NCI-H1048 (cell line): ENCODE measurements around the gene PLOD1.

Experiments used
- DNase-seq: peaks from one replicate; lab custom pipeline; 2025; lab: John Stamatoyannopoulos, UW

Gene PLOD1

DNA sequence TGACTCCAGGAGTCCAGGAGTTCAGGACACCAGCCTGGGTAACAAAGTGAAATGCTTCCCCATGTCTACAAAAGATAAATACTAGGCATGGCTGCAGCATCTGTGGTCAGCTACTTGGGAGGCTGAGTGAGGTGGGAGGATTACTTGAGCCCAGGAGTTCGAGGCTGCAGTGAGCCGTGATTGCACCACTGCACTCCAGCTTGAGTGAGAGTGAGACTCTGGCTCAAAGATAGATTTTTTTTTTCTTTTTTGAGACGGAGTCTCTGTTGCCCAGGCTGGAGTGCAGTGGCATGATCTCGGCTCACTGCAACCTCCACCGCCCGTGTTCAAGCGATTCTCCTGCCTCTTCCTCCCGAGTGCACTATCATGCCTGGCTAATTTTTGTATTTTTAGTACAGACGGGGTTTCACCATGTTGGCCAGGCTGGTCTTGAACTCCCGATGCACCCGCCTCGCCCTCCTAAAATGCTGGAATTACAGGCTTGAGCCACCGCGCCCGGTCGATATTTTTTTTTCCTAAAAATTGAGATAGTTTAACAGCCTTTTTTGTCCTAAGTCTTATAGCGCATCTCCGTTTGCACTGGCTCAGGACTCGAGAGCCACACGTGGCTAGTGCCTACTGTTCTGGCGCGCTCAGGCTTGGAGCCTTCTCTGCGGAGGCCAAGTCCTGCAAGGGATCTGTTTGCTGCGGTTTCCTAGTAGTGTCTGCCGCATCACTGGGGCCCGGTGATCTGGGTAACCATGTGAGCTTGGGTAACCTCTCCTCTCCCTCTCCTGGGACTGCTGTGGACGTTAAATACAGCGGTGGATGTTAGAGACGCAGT lies 44.7 kb downstream of the PLOD1 start:
- no peak for DNase-seq

DNA sequence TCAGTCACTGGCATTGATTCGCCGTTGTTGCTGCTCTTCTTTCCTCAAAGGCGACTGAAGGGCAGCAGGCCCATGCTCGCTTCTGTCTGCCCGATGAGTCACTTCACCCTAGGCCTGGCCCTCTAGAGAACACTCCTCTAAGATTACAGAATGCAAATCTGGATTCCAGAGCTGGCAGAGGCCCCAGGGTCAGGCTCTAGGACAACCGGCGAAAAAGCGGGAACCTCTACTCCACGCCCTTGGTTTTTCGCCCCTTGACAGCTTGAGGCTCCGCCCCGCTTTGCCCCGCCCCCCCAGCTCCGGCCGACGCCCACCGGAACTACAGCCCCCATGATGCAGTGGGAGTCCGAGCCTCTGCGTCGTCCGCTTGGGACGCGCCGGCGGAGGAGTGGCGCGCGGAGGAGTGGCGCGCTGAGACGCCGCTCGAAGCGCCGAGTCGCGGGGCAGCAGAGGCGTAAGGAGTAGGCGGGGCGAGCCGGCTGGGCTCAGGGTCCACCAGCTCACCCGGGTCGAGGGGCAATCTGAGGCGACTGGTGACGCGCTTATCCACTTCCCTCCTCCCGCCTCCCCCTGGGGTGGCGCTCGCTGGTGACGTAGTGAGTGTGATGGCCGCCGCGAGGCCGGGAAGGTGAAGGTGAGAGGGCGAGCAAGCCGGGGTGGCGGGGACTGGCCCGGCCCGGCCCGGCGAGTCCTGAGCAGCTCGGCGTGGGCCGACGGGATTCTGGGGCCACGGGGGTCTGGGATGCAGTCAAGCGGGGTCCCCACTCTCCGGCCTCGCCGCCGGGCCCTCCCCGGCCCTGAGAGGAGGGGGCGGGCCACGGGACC lies 45.5 kb downstream of the PLOD1 start, which contains the start of gene MFN2:
Gene MFN2, plus strand, starts transcription at position 594 of the 825 bp plus-strand sequence. CDS start 8,725 bp downstream, outside the sequence.
- peak; percentile 99 for DNase-seq

DNA sequence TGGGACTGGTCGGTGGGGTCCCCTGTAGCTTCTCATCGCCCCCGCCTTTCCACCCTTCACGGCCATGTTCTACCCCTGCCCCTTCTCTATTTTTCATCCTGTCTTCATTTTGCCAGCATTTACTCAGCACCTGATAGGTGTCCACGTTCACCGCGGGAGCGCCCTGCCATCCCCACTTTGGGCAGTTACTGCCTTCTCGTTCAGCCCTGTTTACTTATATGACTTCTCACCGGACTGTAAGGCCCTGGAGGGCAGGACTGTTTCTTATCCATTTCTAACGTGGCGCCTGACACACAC lies 46.1 kb downstream of the PLOD1 start:
- DNase-seq = no peak

DNA sequence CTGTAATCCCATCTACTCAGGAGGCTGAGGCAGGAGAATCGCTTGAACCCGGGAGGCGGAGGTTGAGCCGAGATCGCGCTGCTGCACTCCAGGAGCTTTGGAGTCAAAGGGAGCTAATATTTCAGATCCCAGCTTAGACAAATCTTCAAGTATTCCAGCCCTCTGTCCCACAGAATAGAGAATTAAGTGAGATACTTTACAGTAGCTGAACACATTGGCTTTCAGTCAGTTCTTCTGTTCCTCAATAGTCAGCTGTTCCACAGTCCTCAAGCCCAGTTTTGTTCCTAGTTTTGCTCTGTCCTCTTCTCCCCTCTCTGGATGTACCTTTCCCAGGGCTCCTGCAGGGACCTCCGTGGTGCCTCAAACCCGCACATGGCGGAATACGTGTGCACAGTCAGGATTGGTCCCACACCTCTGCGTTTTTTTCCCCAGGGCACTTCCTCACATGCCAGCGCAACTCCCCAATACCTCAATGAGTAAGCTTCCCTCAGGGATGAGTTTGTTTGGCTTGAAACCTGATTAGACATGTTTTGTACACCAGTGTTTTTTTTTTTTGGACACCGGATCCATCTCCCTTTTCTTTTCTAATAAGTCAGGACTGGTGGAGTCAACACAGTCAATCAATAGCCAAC lies 47.0 kb downstream of the PLOD1 start:
- no peak for DNase-seq

DNA sequence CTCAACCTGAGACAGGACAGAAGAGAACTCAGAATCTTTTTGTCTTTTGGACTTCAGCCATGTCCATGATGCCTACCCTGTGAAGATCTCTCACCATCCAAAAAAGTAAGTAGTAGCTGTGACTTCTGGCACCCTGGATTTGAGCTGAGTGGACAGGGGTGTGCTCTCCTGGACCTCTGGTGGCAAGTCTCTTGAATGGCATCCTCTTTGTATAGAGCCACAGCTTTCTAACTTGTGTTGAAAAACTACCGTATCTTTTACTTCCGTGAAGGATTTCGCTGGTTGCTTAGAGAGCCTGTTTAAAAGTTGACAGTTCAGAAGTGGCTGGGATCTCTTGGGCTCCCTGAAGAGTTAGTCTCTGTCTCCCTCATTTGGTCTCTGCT lies 47.5 kb downstream of the PLOD1 start:
- no peak for DNase-seq

DNA sequence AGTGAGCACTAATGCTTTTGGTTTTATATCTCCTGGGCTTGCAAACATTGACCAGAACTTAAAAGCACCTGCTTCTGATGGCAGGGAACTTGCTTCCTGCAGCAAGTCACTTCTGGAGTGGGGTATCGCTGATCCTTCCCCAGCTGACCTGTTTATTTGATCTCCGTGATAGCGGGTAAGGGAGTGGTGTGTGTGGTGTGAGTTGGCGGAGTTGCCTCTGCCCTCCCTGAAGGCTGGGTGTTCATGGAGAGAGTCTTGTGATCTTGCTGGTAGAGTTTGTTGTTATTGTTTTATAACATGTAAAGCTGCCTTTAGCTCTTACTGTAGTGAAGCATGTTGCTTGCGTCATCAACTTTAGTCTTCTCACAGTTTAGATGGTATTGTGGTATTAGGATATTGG lies 49.6 kb downstream of the PLOD1 start:
- DNase-seq = no peak

DNA sequence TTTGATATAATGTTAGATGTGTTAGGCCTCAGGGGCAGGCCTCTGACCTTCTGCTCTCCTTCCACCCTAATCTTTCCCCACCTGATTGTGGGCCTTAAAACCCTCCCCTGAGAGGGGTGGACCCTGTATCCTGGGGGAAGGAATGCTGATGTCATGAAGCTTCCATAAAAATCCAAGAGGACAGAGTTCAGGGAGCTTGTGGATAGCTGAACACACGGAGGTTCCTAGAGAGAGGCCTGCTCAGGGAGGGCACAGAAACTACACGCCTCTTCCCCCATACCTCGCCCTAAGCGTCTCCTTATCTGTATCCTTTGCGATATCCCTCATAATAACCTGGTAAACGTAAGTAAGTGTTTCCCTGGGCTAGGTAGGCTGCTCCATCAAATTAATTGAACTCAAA lies 50.1 kb downstream of the PLOD1 start:
- DNase-seq = no peak

DNA sequence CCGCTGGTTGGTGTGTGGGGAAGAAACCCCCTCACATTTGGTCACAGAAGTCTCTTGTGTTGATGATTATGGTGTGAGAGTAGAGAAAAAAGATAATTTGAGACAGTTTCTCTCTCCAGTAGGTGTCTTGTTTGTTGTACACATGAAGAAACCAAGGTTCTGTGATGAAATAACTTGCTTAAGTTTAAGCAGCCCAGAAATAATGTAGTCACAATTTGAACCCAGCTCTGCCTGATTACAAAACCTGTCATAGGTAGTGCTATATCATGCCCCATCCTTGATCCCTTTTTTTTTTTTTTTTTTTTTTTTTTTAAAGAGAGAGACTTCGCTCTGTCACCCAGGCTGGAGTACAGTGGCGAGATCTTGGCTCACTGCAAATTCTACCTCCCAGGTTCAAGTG lies 50.7 kb downstream of the PLOD1 start:
- no peak for DNase-seq

DNA sequence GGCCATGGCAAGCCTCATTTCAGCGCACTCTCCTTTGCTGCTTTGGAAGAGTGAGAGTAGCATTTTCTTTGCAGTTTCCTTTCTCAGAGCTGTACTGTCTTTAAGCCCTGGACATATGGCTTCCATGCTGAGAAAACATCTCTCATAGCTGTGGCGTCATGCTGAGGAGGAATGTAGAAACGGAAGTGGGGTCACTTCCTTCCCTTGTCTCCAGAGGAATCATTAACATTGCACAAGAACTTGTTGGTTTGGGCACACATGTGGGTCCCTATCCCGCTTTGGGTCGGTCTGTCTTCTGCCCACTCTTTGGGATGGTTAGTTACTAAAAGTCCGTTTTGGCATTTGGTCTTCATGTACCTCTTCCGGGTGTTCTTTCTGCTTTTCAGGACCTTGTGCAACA lies 51.3 kb downstream of the PLOD1 start:
- no peak for DNase-seq

DNA sequence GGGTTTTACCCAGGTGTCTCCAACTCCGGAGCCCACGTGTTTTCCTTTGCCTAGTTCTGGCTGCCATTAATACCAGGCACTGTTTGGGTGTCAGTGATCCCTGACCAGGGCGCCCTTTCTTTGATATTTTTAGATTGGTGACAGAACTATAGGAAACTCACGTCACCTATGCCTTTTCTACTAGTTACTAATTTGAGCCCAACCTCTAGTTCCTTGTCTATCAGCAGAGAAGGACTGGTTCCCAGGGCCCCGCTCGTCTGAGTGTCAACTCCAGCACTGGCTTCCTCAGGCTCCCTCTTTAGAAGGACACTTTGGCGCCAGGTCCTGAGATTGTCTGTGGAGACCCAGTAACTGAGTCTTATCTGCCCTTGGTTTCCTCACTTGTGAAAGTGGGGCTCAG lies 55.2 kb downstream of the PLOD1 start:
- DNase-seq = no peak

DNA sequence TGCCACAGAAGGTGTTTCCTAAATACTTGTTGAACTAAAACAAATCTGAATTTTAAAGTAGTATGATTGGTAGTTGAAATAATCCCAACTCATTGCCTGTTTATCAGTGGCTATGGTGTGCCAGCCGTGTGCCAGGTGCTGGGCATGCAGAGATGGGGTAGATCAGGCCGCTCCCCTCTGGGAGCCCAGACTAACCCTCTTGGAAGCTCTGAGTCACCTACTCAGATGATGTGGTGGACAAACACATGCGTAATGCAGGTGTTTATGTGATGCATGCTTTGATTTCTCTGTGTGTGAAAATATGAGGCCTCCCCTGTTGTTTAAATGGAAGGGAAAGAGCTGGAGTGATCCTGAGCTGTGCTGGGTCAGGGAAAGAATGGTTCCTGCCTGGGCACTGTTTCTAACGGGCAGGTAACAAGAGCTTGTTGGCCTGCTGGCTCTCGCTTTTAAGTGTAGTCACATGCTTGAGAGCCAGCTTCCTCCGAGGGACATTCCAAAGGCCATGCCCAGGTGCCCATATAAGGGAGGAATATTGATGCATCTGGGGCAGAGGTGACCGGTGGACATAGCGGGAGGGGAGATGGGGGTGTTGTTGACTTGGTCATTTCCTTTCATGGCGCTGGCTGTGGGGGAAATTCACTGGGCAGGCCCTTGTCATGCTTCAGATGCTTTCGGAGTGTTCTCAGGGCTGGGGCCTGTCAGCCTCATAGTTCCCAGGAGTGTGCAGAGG lies 56.0 kb downstream of the PLOD1 start:
- no peak for DNase-seq

DNA sequence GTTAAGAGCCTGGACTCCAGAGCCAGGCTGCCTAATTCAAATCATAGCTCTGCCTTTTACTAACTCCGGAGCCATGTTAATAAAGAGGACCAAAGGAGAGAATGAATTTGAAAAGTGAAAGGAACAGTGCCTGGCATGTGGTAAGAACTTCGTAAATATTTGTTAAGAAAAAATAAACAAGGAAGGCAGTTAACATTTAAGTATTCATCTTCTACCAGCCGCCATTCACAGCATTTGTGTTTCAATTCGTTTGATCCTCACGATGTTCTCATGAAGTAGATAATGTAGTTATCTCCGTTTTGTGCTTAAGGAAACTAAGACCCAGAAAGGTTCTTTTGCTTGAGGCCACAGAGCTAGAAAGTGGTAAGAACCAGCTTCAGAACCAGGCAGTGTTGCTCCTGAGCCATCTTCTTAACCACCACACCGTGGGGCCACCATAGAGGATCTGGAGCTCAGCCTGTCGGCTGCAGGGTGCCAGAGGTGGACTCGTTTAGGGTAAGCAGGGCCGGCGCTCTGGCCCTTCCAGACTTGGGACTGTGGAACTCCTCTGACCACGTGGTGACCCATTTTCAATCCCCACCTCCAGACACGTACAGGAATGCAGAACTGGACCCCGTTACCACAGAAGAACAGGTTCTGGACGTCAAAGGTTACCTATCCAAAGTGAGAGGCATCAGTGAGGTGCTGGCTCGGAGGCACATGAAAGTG lies 57.6 kb downstream of the PLOD1 start:
- DNase-seq = no peak

DNA sequence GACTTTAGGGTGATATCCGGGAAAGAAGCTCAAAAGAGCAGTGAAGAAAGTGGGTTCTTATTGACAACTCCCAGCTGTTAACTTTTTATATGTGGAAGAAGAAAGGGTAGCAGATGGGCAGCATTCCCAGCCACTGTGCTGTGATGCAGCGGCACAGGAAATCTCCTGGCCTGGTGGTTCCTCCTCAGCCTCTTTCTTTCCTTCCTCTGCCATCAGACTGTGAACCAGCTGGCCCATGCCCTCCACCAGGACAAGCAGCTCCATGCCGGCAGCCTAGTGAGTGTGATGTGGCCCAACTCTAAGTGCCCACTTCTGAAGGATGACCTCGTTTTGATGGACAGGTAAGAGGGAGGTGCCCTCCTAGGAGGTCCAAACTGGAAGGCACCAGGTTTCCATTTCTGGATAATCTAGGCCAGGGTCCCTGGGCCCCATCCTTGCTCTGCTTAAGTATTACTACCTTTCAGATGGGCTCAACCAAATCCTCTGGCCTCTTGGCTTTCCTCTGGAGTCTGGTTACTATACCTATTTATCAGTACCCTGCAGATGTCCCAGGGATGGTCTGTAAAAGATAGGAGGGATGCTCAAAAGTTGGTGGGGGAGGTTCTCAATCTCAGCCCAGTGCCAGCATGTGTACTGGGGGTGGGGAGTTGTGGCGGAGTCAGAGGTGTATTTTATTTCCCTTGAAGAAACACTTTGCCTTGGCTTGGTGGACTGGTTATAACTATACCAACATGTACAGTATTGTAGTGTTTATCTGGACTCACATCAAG lies 62.7 kb downstream of the PLOD1 start:
- no peak for DNase-seq

DNA sequence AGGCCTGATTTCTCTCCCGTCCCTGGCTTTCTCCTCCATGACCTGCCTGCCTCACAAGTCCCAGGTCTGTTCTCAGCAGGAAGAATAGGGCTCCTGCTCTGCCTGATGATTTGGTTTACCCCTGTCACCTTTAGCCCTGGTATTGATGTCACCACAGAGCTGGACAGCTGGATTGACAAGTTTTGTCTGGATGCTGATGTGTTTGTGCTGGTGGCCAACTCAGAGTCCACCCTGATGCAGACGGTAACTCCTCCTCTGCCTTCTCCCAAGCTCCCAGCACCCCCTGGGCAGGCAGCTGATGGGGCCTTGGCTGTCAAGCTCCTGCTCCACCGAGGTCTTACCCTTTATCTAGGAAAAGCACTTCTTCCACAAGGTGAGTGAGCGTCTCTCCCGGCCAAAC lies 64.1 kb downstream of the PLOD1 start:
- DNase-seq = no peak

DNA sequence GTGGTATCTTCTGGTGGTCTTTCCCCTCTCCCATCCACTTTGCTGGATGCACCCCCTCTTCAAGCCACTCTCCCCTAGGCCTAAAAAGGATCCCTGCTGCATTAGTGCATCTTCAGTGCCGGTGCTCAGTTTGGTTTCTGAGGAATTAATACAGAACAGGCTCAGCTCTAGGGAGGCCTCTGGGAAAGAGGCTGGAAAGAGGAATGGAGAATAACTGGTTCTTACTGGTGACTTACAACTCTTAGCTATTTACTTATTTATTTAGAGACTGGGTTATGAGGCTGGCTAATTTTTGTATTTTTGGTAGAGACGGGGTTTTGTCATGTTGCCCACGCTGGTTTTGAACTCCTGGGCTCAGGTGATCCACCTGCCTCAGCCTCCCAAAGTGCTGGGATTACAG lies 64.7 kb downstream of the PLOD1 start:
- DNase-seq = no peak

DNA sequence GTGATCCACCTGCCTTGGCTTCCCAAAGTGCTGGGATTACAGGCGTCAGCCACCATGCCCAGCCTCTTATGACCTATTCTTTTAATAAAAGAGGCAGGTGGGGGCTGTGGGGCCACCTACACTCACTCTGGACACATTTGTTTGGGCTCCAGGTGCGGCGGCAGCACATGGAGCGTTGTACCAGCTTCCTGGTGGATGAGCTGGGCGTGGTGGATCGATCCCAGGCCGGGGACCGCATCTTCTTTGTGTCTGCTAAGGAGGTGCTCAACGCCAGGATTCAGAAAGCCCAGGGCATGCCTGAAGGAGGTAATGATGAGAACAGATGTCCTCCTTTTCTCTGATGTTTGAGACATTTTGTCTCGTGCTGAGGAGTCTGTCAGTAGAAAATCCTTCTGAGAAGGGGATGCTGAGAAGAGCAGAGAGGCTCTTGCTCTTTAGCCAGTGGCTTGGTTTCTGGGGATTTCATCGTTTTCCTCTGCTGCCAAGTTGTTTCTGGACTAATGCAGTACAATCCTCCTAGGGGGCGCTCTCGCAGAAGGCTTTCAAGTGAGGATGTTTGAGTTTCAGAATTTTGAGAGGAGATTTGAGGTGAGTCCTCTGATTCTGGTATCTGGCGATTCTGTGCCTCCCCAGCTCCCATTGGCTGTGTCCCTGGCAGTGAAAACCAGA lies 66.9 kb downstream of the PLOD1 start:
- DNase-seq = no peak

DNA sequence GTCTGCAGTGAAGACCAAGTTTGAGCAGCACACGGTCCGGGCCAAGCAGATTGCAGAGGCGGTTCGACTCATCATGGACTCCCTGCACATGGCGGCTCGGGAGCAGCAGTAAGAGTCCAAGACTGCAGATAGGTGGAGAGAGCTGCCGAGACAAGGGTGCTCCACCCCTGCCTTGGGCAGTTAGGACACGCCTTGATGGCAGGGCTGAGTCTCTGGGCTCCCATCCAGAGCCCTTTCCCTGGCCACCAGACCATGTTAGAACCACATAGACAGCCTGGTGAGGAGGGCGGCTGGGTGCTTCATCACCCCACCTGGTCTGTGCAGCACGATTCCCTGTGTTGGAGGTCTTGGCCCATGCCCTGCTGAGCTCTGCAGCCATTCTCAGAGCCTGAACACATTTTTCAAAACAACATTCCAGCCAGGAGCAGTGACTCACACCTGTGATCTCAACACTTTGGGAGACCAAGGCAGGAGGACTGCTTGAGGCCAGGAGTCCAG lies 67.5 kb downstream of the PLOD1 start:
- no peak for DNase-seq

DNA sequence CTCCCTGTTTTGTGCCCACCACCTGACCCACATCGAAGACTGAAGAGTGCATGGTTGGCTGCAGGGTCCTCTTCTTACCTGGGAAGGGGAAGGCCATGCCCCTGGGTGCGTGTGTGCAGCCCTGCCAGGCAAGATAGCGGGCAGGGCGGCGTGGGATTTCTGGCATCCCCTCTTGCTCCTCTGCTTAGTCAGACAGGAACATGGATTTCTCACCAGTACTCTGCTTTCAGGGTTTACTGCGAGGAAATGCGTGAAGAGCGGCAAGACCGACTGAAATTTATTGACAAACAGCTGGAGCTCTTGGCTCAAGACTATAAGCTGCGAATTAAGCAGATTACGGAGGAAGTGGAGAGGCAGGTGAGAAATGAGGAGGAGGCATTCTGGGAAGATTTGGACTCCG lies 69.2 kb downstream of the PLOD1 start:
- DNase-seq = no peak

DNA sequence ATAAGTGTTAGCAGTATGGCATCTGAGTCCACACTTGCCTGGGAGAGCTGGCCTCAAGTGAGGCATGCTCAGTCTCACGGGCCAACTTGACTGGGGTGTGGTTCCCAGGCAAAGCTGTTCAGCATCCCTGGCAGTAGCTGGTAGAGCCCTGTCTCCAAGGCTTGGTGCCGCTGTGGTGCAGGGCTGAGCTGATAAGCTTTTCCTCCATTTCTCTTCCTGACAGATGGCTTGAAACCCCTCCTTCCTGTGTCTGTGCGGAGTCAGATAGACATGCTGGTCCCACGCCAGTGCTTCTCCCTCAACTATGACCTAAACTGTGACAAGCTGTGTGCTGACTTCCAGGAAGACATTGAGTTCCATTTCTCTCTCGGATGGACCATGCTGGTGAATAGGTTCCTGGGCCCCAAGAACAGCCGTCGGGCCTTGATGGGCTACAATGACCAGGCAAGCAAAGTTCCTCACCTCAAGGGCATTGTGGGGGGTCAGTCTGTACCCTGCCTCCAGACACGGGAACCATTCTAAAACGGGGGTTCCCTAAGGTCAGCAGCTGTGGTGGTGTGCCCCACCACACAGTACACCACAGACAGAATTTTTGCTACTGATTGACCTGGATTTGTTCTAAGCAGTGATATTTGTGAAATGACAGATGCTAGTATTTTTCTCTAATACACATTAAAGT lies 71.1 kb downstream of the PLOD1 start:
- DNase-seq = no peak
